ENCODE measurements around the gene ZFYVE26.
"Not testable (repeated sequence)": the region's sequence is repeated elsewhere in the genome, so short reads cannot be mapped to it uniquely, and the experiment has no call there.

The ZFYVE26 gene

GRCh38 chr14:67727361-67727760 lies 89.0 kb downstream of the ZFYVE26 start:
- H3K4me3 ChIP-seq, result no peak overlapping the region
- no peak for DNase-seq (ENCODE audit: low spot score)
- H3K27ac ChIP-seq, result no peak overlapping the region
- no peak for TF ChIP-seq CTCF (IDR thresholded peaks at IDR 0.05)

GRCh38 chr14:67725171-67725570 lies 91.2 kb downstream of the ZFYVE26 start:
- no peak for TF ChIP-seq CTCF (IDR thresholded peaks at IDR 0.05)
- no peak overlapping the region for H3K4me3 ChIP-seq
- H3K27ac ChIP-seq, result no peak overlapping the region
- DNase-seq (ENCODE audit: low spot score), result no peak

GRCh38 chr14:67722293-67722692 lies 94.1 kb downstream of the ZFYVE26 start:
- no peak for DNase-seq (ENCODE audit: low spot score)
- no peak overlapping the region for H3K27ac ChIP-seq

GRCh38 chr14:67721875-67722274 lies 94.5 kb downstream of the ZFYVE26 start:
- no peak overlapping the region for H3K4me3 ChIP-seq
- TF ChIP-seq CTCF (IDR thresholded peaks at IDR 0.05), result no peak
- no peak for DNase-seq (ENCODE audit: low spot score)
- H3K27ac ChIP-seq, result no peak overlapping the region

More at GRCh38 chr14:67722293-67722692, 94.1 kb downstream of the ZFYVE26 start:
- H3K4me3 ChIP-seq, result peak overlapping the region; percentile 17
- no peak for TF ChIP-seq CTCF (IDR thresholded peaks at IDR 0.05)

- TF ChIP-seq CTCF (IDR thresholded peaks at IDR 0.05), result no peak
- Histone ChIP-seq H3K27ac (no peak overlapping the region), H3K4me3 (no peak overlapping the region)
- DNase-seq (ENCODE audit: low spot score), result no peak
These were observed 96.5 kb downstream of the ZFYVE26 start for GRCh38 chr14:67719866-67720265.

GRCh38 chr14:67719385-67719784 lies 97.0 kb downstream of the ZFYVE26 start:
- DNase-seq (ENCODE audit: low spot score); H3K4me3 ChIP-seq; H3K27ac ChIP-seq: not testable (repeated sequence)

- H3K4me3 ChIP-seq, result no peak overlapping the region
- no peak overlapping the region for H3K27ac ChIP-seq
- no peak for TF ChIP-seq CTCF (IDR thresholded peaks at IDR 0.05)
- no peak for DNase-seq (ENCODE audit: low spot score)
These were observed 98.1 kb downstream of the ZFYVE26 start for GRCh38 chr14:67718265-67718664.

GRCh38 chr14:67717048-67717447 lies 99.3 kb downstream of the ZFYVE26 start:
- Histone ChIP-seq H3K4me3 (no peak overlapping the region), H3K27ac (no peak overlapping the region)
- no peak for TF ChIP-seq CTCF (IDR thresholded peaks at IDR 0.05)
- no peak for DNase-seq (ENCODE audit: low spot score)

All from coronary artery (tissue), 2 donors.